K562 (cell line): Measurements from ENCODE around the gene SUB1. TPM values are rescaled to one million over a fixed set of nuclear protein-coding genes. Genes with fewer than 3 reads are reported as not detected.

Experiments
- BRD9 ChIP-seq: fragments of 450-650 bp; IDR thresholded peaks from 2 replicates; pipeline ENCODE4 v1.6.1; 2018; ENCODE audit warnings: low read depth; ENCODE audit not compliant: partially characterized antibody
- CCNT2 ChIP-seq: IDR thresholded peaks from 2 replicates; pipeline ENCODE4 v1.6.1; 2011; ENCODE audit warnings: borderline replicate concordance, low read depth, mild to moderate bottlenecking, moderate library complexity, mixed read lengths, low read length; ENCODE audit not compliant: insufficient read length; ENCODE audit errors: extremely low read depth
- CREB3L1 ChIP-seq: fragments of 450-650 bp; IDR thresholded peaks from 2 replicates; pipeline ENCODE4 v1.6.1; 2014; ENCODE audit warnings: low read depth, mild to moderate bottlenecking, moderate library complexity, borderline replicate concordance
- DPF2 ChIP-seq: fragments of 450-650 bp; IDR thresholded peaks from 2 replicates; pipeline ENCODE4 v1.6.1; 2016
- E2F3 ChIP-seq: fragments of 250-450 bp; sonication (Bioruptor Pico); IDR thresholded peaks from 2 replicates; pipeline ENCODE4 v1.4.0; 2020; ENCODE audit warnings: mild to moderate bottlenecking
- EHMT2 ChIP-seq: fragments of 450-650 bp; IDR thresholded peaks from 2 replicates; pipeline ENCODE4 v1.6.1; 2018; ENCODE audit warnings: antibody characterized with exemption
- FOS ChIP-seq: IDR thresholded peaks from 3 replicates; pipeline ENCODE4 v1.6.1; 2011; ENCODE audit not compliant: insufficient read length; ENCODE audit errors: extremely low read depth
- GTF2F1 ChIP-seq: IDR thresholded peaks from 2 replicates; pipeline ENCODE4 v1.6.1; 2011; ENCODE audit warnings: low read depth, low read length, improper control_type of control experiment
- MTF1 ChIP-seq: fragments of 250-450 bp; sonication (Bioruptor Pico); IDR thresholded peaks from 2 replicates; pipeline ENCODE4 v1.9.0; 2021; ENCODE audit warnings: moderate library complexity, mild to moderate bottlenecking, inconsistent platforms, borderline replicate concordance
- POU5F1 ChIP-seq: fragments of 150-350 bp; IDR thresholded peaks from 2 replicates; pipeline ENCODE4 v1.6.1; 2014; ENCODE audit warnings: borderline replicate concordance, low read length, low read depth, mild to moderate bottlenecking; ENCODE audit not compliant: partially characterized antibody
- RAD51 ChIP-seq: fragments of 450-650 bp; IDR thresholded peaks from 2 replicates; pipeline ENCODE4 v1.7.1; 2016; ENCODE audit warnings: low read depth, mild to moderate bottlenecking, borderline replicate concordance
- RBM34 ChIP-seq: fragments of 200-400 bp; formaldehyde crosslinking; IDR thresholded peaks from 2 replicates; pipeline ENCODE4 v1.6.1; 2018; ENCODE audit warnings: low read length, borderline replicate concordance; ENCODE audit not compliant: insufficient read depth
- SP2 ChIP-seq: IDR thresholded peaks from 2 replicates; pipeline ENCODE4 v1.6.1; 2011; ENCODE audit warnings: mild to moderate bottlenecking, low read depth, low read length, moderate library complexity; ENCODE audit not compliant: poor library complexity, severe bottlenecking; ENCODE audit errors: extremely low read depth
- TAF7 ChIP-seq: fragments of 450-650 bp; IDR thresholded peaks from 2 replicates; pipeline ENCODE4 v1.6.1; 2016; ENCODE audit warnings: missing genetic modification characterization, missing compliant biosample characterization
- THRAP3 ChIP-seq: fragments of 450-650 bp; IDR thresholded peaks from 2 replicates; pipeline ENCODE4 v1.6.1; 2016; ENCODE audit warnings: mild to moderate bottlenecking, inconsistent platforms, borderline replicate concordance
- XRCC5 ChIP-seq: fragments of 200-400 bp; formaldehyde crosslinking; IDR thresholded peaks from 2 replicates; pipeline ENCODE4 v1.6.1; 2017; ENCODE audit warnings: low read depth, mild to moderate bottlenecking, low read length
- ZNF124 ChIP-seq: sonication (generic); formaldehyde crosslinking; IDR thresholded peaks from 2 replicates; pipeline ENCODE4 v1.8.1; 2022; ENCODE audit warnings: missing genetic modification reagents
- ZNF436 ChIP-seq: fragments of 250-450, 450-650 bp; sonication (Bioruptor Pico); formaldehyde crosslinking; IDR thresholded peaks from 2 replicates; pipeline ENCODE4 v1.7.0; 2020; ENCODE audit warnings: mild to moderate bottlenecking
- polyA plus RNA-seq, 8 experiments: library from polyadenylated mRNA; depleted of rRNA in 4 of 8; stranded (reverse) in 5 of 8; unstranded in 3 of 8; fragments of >200 nt; fragmentation: Nextera tagmentation in 2 of 8; fragmentation: Illumina TruSeq in 1 of 8; extraction: Ambion mirVana in 2 of 8; extraction: Trizol in 1 of 8; gene quantifications; 2 replicates each; pipeline versions ENCODE4 v1.2.1 to v1.2.3, GENCODE V29; 2011 to 2014; ENCODE audit warnings: inconsistent platforms in 1 of 8, missing spikeins in 1 of 8
- total RNA-seq, 7 experiments: library from RNA; depleted of rRNA in 6 of 7; stranded (reverse); fragments of >200 nt in 6 of 7; fragmentation: Illumina TruSeq in 2 of 7; extraction: Trizol in 2 of 7; gene quantifications; 2 replicates each; pipeline versions ENCODE4 v1.2.1 to v1.2.3, GENCODE V29; 2011 to 2021; ENCODE audit warnings: low replicate concordance in 1 of 7
- TF ChIP-seq, protein P1 (sequence below): fragments of 450-650 bp; IDR thresholded peaks from 2 replicates; pipeline ENCODE4 v1.6.1; 2018; ENCODE audit not compliant: partially characterized antibody
- TF ChIP-seq, protein P2 (sequence below): fragments of 250-450 bp; sonication (Bioruptor Pico); IDR thresholded peaks from 2 replicates; pipeline ENCODE4 v1.8.0; 2022; ENCODE audit warnings: inconsistent platforms
- TF ChIP-seq, protein P3 (sequence below): sonication (generic); formaldehyde crosslinking; IDR thresholded peaks from 2 replicates; pipeline ENCODE4 v1.8.0; 2022; ENCODE audit warnings: mild to moderate bottlenecking, missing genetic modification reagents

SUB1 gene
- total and polyA plus RNA-seq, 9 of the 15 experiments (the other 6 are each of a cell fraction or from before 2014, with no cell fraction given) = 336 to 1,031 (median 700) TPM

- TF ChIP-seq RBM34 = no peak
- TF ChIP-seq, protein P1, sequence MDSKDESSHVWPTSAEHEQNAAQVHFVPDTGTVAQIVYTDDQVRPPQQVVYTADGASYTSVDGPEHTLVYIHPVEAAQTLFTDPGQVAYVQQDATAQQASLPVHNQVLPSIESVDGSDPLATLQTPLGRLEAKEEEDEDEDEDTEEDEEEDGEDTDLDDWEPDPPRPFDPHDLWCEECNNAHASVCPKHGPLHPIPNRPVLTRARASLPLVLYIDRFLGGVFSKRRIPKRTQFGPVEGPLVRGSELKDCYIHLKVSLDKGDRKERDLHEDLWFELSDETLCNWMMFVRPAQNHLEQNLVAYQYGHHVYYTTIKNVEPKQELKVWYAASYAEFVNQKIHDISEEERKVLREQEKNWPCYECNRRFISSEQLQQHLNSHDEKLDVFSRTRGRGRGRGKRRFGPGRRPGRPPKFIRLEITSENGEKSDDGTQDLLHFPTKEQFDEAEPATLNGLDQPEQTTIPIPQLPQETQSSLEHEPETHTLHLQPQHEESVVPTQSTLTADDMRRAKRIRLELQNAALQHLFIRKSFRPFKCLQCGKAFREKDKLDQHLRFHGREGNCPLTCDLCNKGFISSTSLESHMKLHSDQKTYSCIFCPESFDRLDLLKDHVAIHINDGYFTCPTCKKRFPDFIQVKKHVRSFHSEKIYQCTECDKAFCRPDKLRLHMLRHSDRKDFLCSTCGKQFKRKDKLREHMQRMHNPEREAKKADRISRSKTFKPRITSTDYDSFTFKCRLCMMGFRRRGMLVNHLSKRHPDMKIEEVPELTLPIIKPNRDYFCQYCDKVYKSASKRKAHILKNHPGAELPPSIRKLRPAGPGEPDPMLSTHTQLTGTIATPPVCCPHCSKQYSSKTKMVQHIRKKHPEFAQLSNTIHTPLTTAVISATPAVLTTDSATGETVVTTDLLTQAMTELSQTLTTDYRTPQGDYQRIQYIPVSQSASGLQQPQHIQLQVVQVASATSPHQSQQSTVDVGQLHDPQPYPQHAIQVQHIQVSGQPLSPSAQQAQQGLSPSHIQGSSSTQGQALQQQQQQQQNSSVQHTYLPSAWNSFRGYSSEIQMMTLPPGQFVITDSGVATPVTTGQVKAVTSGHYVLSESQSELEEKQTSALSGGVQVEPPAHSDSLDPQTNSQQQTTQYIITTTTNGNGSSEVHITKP = no peak
- no peak for TF ChIP-seq XRCC5
- no peak for TF ChIP-seq GTF2F1
- TF ChIP-seq ZNF124 (CRISPR knock-in tag) = no peak
- no peak for TF ChIP-seq CREB3L1
- no peak for TF ChIP-seq FOS
- TF ChIP-seq, protein P2, sequence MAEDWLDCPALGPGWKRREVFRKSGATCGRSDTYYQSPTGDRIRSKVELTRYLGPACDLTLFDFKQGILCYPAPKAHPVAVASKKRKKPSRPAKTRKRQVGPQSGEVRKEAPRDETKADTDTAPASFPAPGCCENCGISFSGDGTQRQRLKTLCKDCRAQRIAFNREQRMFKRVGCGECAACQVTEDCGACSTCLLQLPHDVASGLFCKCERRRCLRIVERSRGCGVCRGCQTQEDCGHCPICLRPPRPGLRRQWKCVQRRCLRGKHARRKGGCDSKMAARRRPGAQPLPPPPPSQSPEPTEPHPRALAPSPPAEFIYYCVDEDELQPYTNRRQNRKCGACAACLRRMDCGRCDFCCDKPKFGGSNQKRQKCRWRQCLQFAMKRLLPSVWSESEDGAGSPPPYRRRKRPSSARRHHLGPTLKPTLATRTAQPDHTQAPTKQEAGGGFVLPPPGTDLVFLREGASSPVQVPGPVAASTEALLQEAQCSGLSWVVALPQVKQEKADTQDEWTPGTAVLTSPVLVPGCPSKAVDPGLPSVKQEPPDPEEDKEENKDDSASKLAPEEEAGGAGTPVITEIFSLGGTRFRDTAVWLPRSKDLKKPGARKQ = no peak
- TF ChIP-seq, protein P3, sequence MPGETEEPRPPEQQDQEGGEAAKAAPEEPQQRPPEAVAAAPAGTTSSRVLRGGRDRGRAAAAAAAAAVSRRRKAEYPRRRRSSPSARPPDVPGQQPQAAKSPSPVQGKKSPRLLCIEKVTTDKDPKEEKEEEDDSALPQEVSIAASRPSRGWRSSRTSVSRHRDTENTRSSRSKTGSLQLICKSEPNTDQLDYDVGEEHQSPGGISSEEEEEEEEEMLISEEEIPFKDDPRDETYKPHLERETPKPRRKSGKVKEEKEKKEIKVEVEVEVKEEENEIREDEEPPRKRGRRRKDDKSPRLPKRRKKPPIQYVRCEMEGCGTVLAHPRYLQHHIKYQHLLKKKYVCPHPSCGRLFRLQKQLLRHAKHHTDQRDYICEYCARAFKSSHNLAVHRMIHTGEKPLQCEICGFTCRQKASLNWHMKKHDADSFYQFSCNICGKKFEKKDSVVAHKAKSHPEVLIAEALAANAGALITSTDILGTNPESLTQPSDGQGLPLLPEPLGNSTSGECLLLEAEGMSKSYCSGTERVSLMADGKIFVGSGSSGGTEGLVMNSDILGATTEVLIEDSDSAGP = peak; percentile 99
- no peak for TF ChIP-seq CCNT2
- TF ChIP-seq MTF1 = no peak
- no peak for TF ChIP-seq THRAP3
- no peak for TF ChIP-seq RAD51
- no peak for TF ChIP-seq ZNF436 (CRISPR knock-in tag)
- no peak for TF ChIP-seq POU5F1
- no peak for TF ChIP-seq E2F3
- TF ChIP-seq EHMT2 = no peak
- TF ChIP-seq TAF7 (tag) = no peak
- TF ChIP-seq BRD9 = no peak
- TF ChIP-seq DPF2 = 0 out of 2 replicates have a peak, but pooled peaks have one; percentile 37
- no peak for TF ChIP-seq SP2
These were observed 273 bp upstream of the SUB1 start (continued) for GRCh38 chr5:32585122-32585445.
